HCT116 (cell line): ENCODE data around the gene ALDH3B1.

Source experiments
- CEBPB ChIP-seq: IDR thresholded peaks from 2 replicates; pipeline ENCODE4 v1.6.1; 2012; ENCODE audit warnings: low read depth
- ELF1 ChIP-seq: IDR thresholded peaks from 2 replicates; pipeline ENCODE4 v1.6.1; 2012; ENCODE audit warnings: low read depth, borderline replicate concordance
- EZH2phosphoT487 ChIP-seq: fragments of 200-600 bp; IDR thresholded peaks from 2 replicates; pipeline ENCODE4 v1.6.1; 2018; ENCODE audit warnings: antibody characterized with exemption, borderline replicate concordance
- JUND ChIP-seq: IDR thresholded peaks from 2 replicates; pipeline ENCODE4 v1.6.1; 2012
- MAX ChIP-seq: IDR thresholded peaks from 2 replicates; pipeline ENCODE4 v1.6.1; 2012
- POLR2A ChIP-seq: IDR thresholded peaks from 2 replicates; pipeline ENCODE4 v1.7.0; 2011; ENCODE audit warnings: borderline replicate concordance; ENCODE audit not compliant: insufficient read depth, insufficient read length; ENCODE audit errors: extremely low read depth
- POLR2AphosphoS5 ChIP-seq: IDR thresholded peaks from 2 replicates; pipeline ENCODE4 v1.6.1; 2011; ENCODE audit warnings: mild to moderate bottlenecking, low read depth, low read length, moderate library complexity
- REST ChIP-seq: IDR thresholded peaks from 2 replicates; pipeline ENCODE4 v1.6.1; 2012; ENCODE audit warnings: low read depth
- SIN3A ChIP-seq: IDR thresholded peaks from 2 replicates; pipeline ENCODE4 v1.6.1; 2012; ENCODE audit warnings: low read depth
- SP1 ChIP-seq: IDR thresholded peaks from 2 replicates; pipeline ENCODE4 v1.6.1; 2012; ENCODE audit warnings: low read depth
- ZBTB33 ChIP-seq: IDR thresholded peaks from 2 replicates; pipeline ENCODE4 v1.6.1; 2011; ENCODE audit warnings: mild to moderate bottlenecking, low read length, moderate library complexity; ENCODE audit not compliant: insufficient replicate concordance; ENCODE audit errors: extremely low read depth
- TF ChIP-seq, protein P1 (sequence below), 3 experiments: fragments of 200-600 bp in 1 of 3; sonication (generic) in 1 of 3; IDR thresholded peaks in 2 of 3; conservative IDR thresholded peaks in 1 of 3; 2 replicates each; pipeline ENCODE4 v1.5.1; 2012 to 2017; ENCODE audit warnings: low read depth in 2 of 3, low read length in 2 of 3, antibody characterized with exemption in 1 of 3, borderline replicate concordance in 1 of 3, control low read depth in 1 of 3, mild to moderate bottlenecking in 1 of 3, mixed read lengths in 1 of 3, mixed run types in 1 of 3, moderate library complexity in 1 of 3; ENCODE audit not compliant: insufficient read depth in 1 of 3

DNA sequence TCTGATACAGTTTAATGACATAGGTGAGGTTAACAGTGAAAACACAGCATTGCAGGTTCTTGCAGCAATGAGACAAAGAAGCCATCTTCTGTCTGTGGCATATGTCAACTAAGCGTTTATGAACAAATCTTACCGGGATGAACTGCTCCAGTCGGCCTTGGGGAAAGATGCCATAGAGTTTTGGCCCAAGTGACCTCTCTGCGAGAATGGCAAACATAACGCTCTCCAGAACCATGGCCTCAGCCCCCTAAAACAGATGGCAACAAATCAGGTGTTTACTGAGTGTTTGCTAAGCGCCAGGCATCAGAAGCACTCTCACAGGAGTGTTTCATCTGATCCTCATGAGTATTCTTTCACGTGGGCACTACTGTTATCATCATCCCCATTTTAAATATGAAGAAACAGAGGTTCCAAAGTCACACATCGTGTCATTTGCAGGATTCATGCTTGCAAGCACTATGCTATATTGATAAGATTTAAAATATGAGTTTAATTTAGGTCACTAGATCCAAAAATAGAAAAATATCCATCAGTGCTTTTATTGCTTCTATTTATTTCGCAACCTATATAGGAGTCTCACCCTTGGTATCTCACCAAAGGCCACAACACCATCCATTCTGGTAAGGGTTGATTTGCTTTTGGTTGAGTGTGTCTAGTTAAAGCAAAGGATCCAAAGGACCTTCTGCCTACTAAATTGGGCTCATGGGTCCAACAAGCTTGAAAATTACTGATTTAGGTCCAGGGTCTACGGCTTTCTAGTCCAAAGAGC is 64.6 kb downstream of the ALDH3B1 start:
- TF ChIP-seq SP1 (no peak), MAX (no peak), POLR2A (no peak), JUND (no peak), EZH2phosphoT487 (no peak), ELF1 (no peak), SIN3A (no peak), CEBPB (no peak), ZBTB33 (no peak), POLR2AphosphoS5 (no peak), REST (no peak)
- TF ChIP-seq, protein P1, sequence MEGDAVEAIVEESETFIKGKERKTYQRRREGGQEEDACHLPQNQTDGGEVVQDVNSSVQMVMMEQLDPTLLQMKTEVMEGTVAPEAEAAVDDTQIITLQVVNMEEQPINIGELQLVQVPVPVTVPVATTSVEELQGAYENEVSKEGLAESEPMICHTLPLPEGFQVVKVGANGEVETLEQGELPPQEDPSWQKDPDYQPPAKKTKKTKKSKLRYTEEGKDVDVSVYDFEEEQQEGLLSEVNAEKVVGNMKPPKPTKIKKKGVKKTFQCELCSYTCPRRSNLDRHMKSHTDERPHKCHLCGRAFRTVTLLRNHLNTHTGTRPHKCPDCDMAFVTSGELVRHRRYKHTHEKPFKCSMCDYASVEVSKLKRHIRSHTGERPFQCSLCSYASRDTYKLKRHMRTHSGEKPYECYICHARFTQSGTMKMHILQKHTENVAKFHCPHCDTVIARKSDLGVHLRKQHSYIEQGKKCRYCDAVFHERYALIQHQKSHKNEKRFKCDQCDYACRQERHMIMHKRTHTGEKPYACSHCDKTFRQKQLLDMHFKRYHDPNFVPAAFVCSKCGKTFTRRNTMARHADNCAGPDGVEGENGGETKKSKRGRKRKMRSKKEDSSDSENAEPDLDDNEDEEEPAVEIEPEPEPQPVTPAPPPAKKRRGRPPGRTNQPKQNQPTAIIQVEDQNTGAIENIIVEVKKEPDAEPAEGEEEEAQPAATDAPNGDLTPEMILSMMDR (IDR thresholded peaks at IDR 0.05 in 2 of 3, conservative IDR thresholded peaks at IDR 0.05 in 1 of 3; ENCODE audit: borderline replicate concordance in 1 of 3, insufficient read depth in 1 of 3, low read depth in 2 of 3, low read length in 2 of 3), result no peak
